ENCODE results near the gene MIS18A. TPM values are rescaled to one million over a fixed set of nuclear protein-coding genes. Genes with fewer than 3 reads are reported as not detected.
A peak's percentile ranks its signal among the peaks of the same experiment; 100 is the strongest.

The MIS18A gene
- total RNA-seq, 1 experiment from 2014 or later = 39.7 TPM

- H3K9me3 ChIP-seq (replicated peaks) = no peaks in the 10 kb centered on the region
- no peaks in the 10 kb centered on the region for H3K36me3 ChIP-seq
- H3K27ac ChIP-seq = no peak overlapping the region
- no peaks in the 10 kb centered on the region for H3K27me3 ChIP-seq (replicated peaks)
- H3K4me1 ChIP-seq (replicated peaks) = peaks cover 5% of the 10 kb centered on the region; the same call in 1 of the 2 replicates
- peak; percentile 58 to 70 for DNase-seq (ENCODE audit: low read depth in 1 of 2, low spot score in 2 of 2)
- no peak overlapping the region for H3K4me3 ChIP-seq
Observed at GRCh38 chr21:32257962-32258785, 20.7 kb downstream of the MIS18A start.

- peak; percentile 46 to 63 for DNase-seq (ENCODE audit: low read depth in 1 of 2, low spot score in 2 of 2)
- no peak overlapping the region for H3K27ac ChIP-seq
- peaks cover 5% of the 10 kb centered on the region; the same call in 1 of the 2 replicates for H3K4me1 ChIP-seq (replicated peaks)
- no peaks in the 10 kb centered on the region for H3K36me3 ChIP-seq
- H3K4me3 ChIP-seq = no peak overlapping the region
- H3K9me3 ChIP-seq (replicated peaks) = no peaks in the 10 kb centered on the region
- H3K27me3 ChIP-seq (replicated peaks) = no peaks in the 10 kb centered on the region
Observed at GRCh38 chr21:32256873-32257620, 21.8 kb downstream of the MIS18A start.

- Histone ChIP-seq H3K4me3 (no peak overlapping the region), H3K36me3 (no peaks in the 10 kb centered on the region), H3K27me3 (replicated peaks) (no peaks in the 10 kb centered on the region), H3K9me3 (replicated peaks) (0 out of 2 replicates have a peak, but pooled peaks cover under 1% of the 10 kb centered on the region), H3K27ac (no peak overlapping the region), H3K4me1 (replicated peaks) (peaks cover 5% of the 10 kb centered on the region; the same call in 1 of the 2 replicates)
- no peak for DNase-seq (ENCODE audit: low read depth in 1 of 2, low spot score in 2 of 2)
Observed at GRCh38 chr21:32256251-32256650, 22.6 kb downstream of the MIS18A start.

GRCh38 chr21:32253215-32253641 lies 25.6 kb downstream of the MIS18A start:
- Histone ChIP-seq H3K4me3 (no peak overlapping the region), H3K27me3 (replicated peaks) (no peaks in the 10 kb centered on the region), H3K9me3 (replicated peaks) (0 out of 2 replicates have a peak, but pooled peaks cover 5% of the 10 kb centered on the region), H3K4me1 (replicated peaks) (peaks cover 17% of the 10 kb centered on the region), H3K27ac (no peak overlapping the region), H3K36me3 (no peaks in the 10 kb centered on the region)
- DNase-seq (ENCODE audit: low read depth in 1 of 2, low spot score in 2 of 2) = no peak

- Histone ChIP-seq H3K9me3 (replicated peaks) (0 out of 2 replicates have a peak, but pooled peaks cover 5% of the 10 kb centered on the region), H3K36me3 (no peaks in the 10 kb centered on the region), H3K4me3 (no peak overlapping the region), H3K27me3 (replicated peaks) (no peaks in the 10 kb centered on the region), H3K27ac (no peak overlapping the region), H3K4me1 (replicated peaks) (peaks cover 19% of the 10 kb centered on the region)
- DNase-seq (ENCODE audit: low read depth in 1 of 2, low spot score in 2 of 2) = no peak
Observed at GRCh38 chr21:32252136-32252535, 26.7 kb downstream of the MIS18A start.

- Histone ChIP-seq H3K4me1 (replicated peaks) (peaks cover 14% of the 10 kb centered on the region), H3K27me3 (replicated peaks) (no peaks in the 10 kb centered on the region), H3K27ac (no peak overlapping the region), H3K36me3 (no peaks in the 10 kb centered on the region), H3K9me3 (replicated peaks) (0 out of 2 replicates have a peak, but pooled peaks cover 5% of the 10 kb centered on the region), H3K4me3 (no peak overlapping the region)
- no peak for DNase-seq (ENCODE audit: low read depth in 1 of 2, low spot score in 2 of 2)
Observed at GRCh38 chr21:32249511-32250280, 29.2 kb downstream of the MIS18A start.

- no peaks in the 10 kb centered on the region for H3K27me3 ChIP-seq (replicated peaks)
- H3K9me3 ChIP-seq (replicated peaks) = 0 out of 2 replicates have a peak, but pooled peaks cover 5% of the 10 kb centered on the region
- peak in 1 of 2 experiments; percentile 33 for DNase-seq (ENCODE audit: low read depth in 1 of 2, low spot score in 2 of 2)
- peaks cover 14% of the 10 kb centered on the region for H3K4me1 ChIP-seq (replicated peaks)
- no peak overlapping the region for H3K4me3 ChIP-seq
- no peak overlapping the region; the same call in 1 of the 2 replicates for H3K27ac ChIP-seq
- H3K36me3 ChIP-seq = no peaks in the 10 kb centered on the region
Observed at GRCh38 chr21:32248571-32249461, 30.0 kb downstream of the MIS18A start.

- H3K27ac ChIP-seq = no peak overlapping the region
- H3K4me1 ChIP-seq (replicated peaks) = peaks cover 14% of the 10 kb centered on the region
- H3K27me3 ChIP-seq (replicated peaks) = no peaks in the 10 kb centered on the region
- 0 out of 2 replicates have a peak, but pooled peaks cover 5% of the 10 kb centered on the region for H3K9me3 ChIP-seq (replicated peaks)
- DNase-seq (ENCODE audit: low read depth in 1 of 2, low spot score in 2 of 2) = no peak
- H3K4me3 ChIP-seq = no peak overlapping the region
- no peaks in the 10 kb centered on the region for H3K36me3 ChIP-seq
Observed at GRCh38 chr21:32246571-32247140, 32.2 kb downstream of the MIS18A start.

GRCh38 chr21:32245971-32246370 lies 32.9 kb downstream of the MIS18A start:
- H3K9me3 ChIP-seq (replicated peaks) = 0 out of 2 replicates have a peak, but pooled peaks cover 2% of the 10 kb centered on the region
- H3K27me3 ChIP-seq (replicated peaks) = no peaks in the 10 kb centered on the region
- no peak overlapping the region for H3K27ac ChIP-seq
- H3K4me3 ChIP-seq = no peak overlapping the region
- no peaks in the 10 kb centered on the region for H3K36me3 ChIP-seq
- H3K4me1 ChIP-seq (replicated peaks) = peaks cover 21% of the 10 kb centered on the region
- DNase-seq (ENCODE audit: low read depth in 1 of 2, low spot score in 2 of 2) = no peak

- no peaks in the 10 kb centered on the region for H3K27me3 ChIP-seq (replicated peaks)
- H3K36me3 ChIP-seq = no peaks in the 10 kb centered on the region
- peaks cover 16% of the 10 kb centered on the region for H3K4me1 ChIP-seq (replicated peaks)
- peak overlapping the region; percentile 34 for H3K27ac ChIP-seq
- no peak overlapping the region for H3K4me3 ChIP-seq
- peaks cover 5% of the 10 kb centered on the region; the same call in 1 of the 2 replicates for H3K9me3 ChIP-seq (replicated peaks)
- DNase-seq (ENCODE audit: low read depth in 1 of 2, low spot score in 2 of 2) = peak in 1 of 2 experiments; percentile 42
Observed at GRCh38 chr21:32240851-32241687, 37.8 kb downstream of the MIS18A start.

GRCh38 chr21:32239551-32239950 lies 39.3 kb downstream of the MIS18A start:
- peaks cover 16% of the 10 kb centered on the region for H3K4me1 ChIP-seq (replicated peaks)
- H3K9me3 ChIP-seq (replicated peaks) = peaks cover 5% of the 10 kb centered on the region; the same call in 1 of the 2 replicates
- no peak for DNase-seq (ENCODE audit: low read depth in 1 of 2, low spot score in 2 of 2)
- H3K36me3 ChIP-seq = no peaks in the 10 kb centered on the region
- no peak overlapping the region for H3K4me3 ChIP-seq
- no peaks in the 10 kb centered on the region for H3K27me3 ChIP-seq (replicated peaks)
- H3K27ac ChIP-seq = no peak overlapping the region
